ENCODE results near the gene LPP.

- TF ChIP-seq CTCF (IDR thresholded peaks at IDR 0.05 in 2 of 3, conservative IDR thresholded peaks at IDR 0.05 in 1 of 3; ENCODE audit: borderline replicate concordance in 1 of 3, insufficient read depth in 1 of 3, low read depth in 2 of 3, low read length in 2 of 3) = no peak
- TF ChIP-seq POLR2AphosphoS5 (IDR thresholded peaks at IDR 0.05; ENCODE audit: low read depth, low read length) = no peak
- no peak for TF ChIP-seq RAD21 (IDR thresholded peaks at IDR 0.05; ENCODE audit: low read depth)
- TF ChIP-seq CEBPB (IDR thresholded peaks at IDR 0.05; ENCODE audit: low read depth) = no peak
- no peak for TF ChIP-seq SRF (IDR thresholded peaks at IDR 0.05; ENCODE audit: low read depth)
- no peak for TF ChIP-seq POLR2A (IDR thresholded peaks at IDR 0.05; ENCODE audit: borderline replicate concordance, extremely low read depth, insufficient read depth, insufficient read length)
- TF ChIP-seq EZH2 (IDR thresholded peaks at IDR 0.05) = no peak
Observed at GRCh38 chr3:188598894-188599293, 444.9 kb downstream of the LPP start.
